HepG2 (cell line): ENCODE results near the gene SLC44A4. TPM values are rescaled to one million over a fixed set of nuclear protein-coding genes. Genes with fewer than 3 reads are reported as not detected.
"Not testable (repeated sequence)": the region's sequence is repeated elsewhere in the genome, so short reads cannot be mapped to it uniquely, and the experiment has no call there.

Experiments
- ATAC-seq: fragments of 200-7000 bp; cut with Tn5 transposase; 3 replicates; pipeline ENCODE4 v1.9.1; 2020; ENCODE audit warnings: mild to moderate bottlenecking, moderate library complexity
- BruUV-seq: library from RNA; stranded (reverse); fragments of 400-500 nt; replicated peaks from 2 replicates; lab custom pipeline; 2021; lab: Mats Ljungman, UMichigan
- CTCF ChIA-PET: fragments of 300-600 bp; formaldehyde crosslinking; extraction: SDS; loops from one replicate; lab custom pipeline; 2021; ENCODE audit warnings: low total read pairs, inconsistent platforms, low intra/inter-chr PET ratio; lab: Yijun Ruan, JAX
- POLR2A ChIA-PET: fragments of 350-600 bp; sonication (Branson Sonifier 250); formaldehyde crosslinking; loops from one replicate; lab custom pipeline; 2020; ENCODE audit warnings: antibody characterized with exemption, inconsistent platforms; lab: Yijun Ruan, JAX
- DNase-seq: peaks from one replicate; pipeline ENCODE4 v3.0.0-alpha.2; 2015; ENCODE audit warnings: low spot score
- FAIRE-seq: peaks from 3 replicates; lab custom pipeline; 2011; peaks lifted over from hg19 to GRCh38; lab: Jason Lieb, UNC
- H2AFZ ChIP-seq: one replicate; pipeline ENCODE4 v1.6.1; 2011; ENCODE audit warnings: low read length, inconsistent platforms
- H3K27ac ChIP-seq: fragments of 300-600 bp; 3 replicates; pipeline ENCODE4 v1.8.0; 2011; ENCODE audit warnings: mixed run types, mild to moderate bottlenecking, mixed read lengths, low read length, inconsistent platforms; ENCODE audit not compliant: insufficient read depth; ENCODE audit errors: extremely low read length
- H3K27me3 ChIP-seq, 2 experiments: fragments of 200-600 bp in 1 of 2; 2 replicates in 1 of 2; 3 replicates in 1 of 2; pipeline versions ENCODE4 v1.6.0 to v1.8.0; 2011; ENCODE audit warnings: low read length in 2 of 2, mild to moderate bottlenecking in 2 of 2, moderate library complexity in 2 of 2, inconsistent platforms in 1 of 2; ENCODE audit not compliant: insufficient read depth in 2 of 2, control insufficient read depth in 1 of 2
- H3K36me3 ChIP-seq, 2 experiments: fragments of 200-600 bp in 1 of 2; replicated peaks in 1 of 2; 2 replicates in 1 of 2; 3 replicates in 1 of 2; pipeline versions ENCODE4 v1.5.1 to v1.8.0; 2011; ENCODE audit warnings: low read length in 2 of 2, inconsistent platforms in 1 of 2; ENCODE audit not compliant: insufficient read depth in 2 of 2, control insufficient read depth in 1 of 2
- H3K4me1 ChIP-seq: 2 replicates; pipeline ENCODE4 v1.5.1; 2012; ENCODE audit warnings: low read length, inconsistent platforms; ENCODE audit not compliant: insufficient read depth
- H3K4me2 ChIP-seq: 2 replicates; pipeline ENCODE4 v1.6.0; 2011; ENCODE audit warnings: low read depth, low read length, inconsistent platforms
- H3K4me3 ChIP-seq, 3 experiments: fragments of 200-600 bp in 1 of 3; sonication (generic), shearing (Covaris generic) in 1 of 3; replicated peaks in 1 of 3; 2 replicates each; pipeline ENCODE4 v1.5.1; 2011 to 2016; ENCODE audit warnings: low read length in 3 of 3, inconsistent platforms in 2 of 3, low read depth in 2 of 3, mild to moderate bottlenecking in 2 of 3, control low read depth in 1 of 3, mixed read lengths in 1 of 3; ENCODE audit not compliant: insufficient read depth in 1 of 3
- H3K79me2 ChIP-seq: one replicate; pipeline ENCODE4 v1.6.1; 2011; ENCODE audit warnings: low read length, inconsistent platforms; ENCODE audit not compliant: insufficient read depth
- H3K9ac ChIP-seq: 2 replicates; pipeline ENCODE4 v1.6.0; 2011; ENCODE audit warnings: mild to moderate bottlenecking, low read depth, low read length, inconsistent platforms; ENCODE audit not compliant: insufficient read depth
- H3K9me3 ChIP-seq: 2 replicates; pipeline ENCODE4 v1.5.1; 2012; ENCODE audit warnings: mild to moderate bottlenecking, low read length
- H4K20me1 ChIP-seq: 2 replicates; pipeline ENCODE4 v1.6.0; 2011; ENCODE audit warnings: inconsistent platforms, mild to moderate bottlenecking, low read length, moderate library complexity; ENCODE audit not compliant: insufficient read depth
- CEBPB ChIP-seq: IDR thresholded peaks from 2 replicates; pipeline ENCODE4 v1.6.1; 2011; ENCODE audit warnings: low read depth, low read length, improper control_type of control experiment, borderline replicate concordance
- WGBS: methylation state at CpG from one replicate; pipeline ENCODE4 v1.1.6; 2017; ENCODE audit warnings: low lambda C conversion rate; 5-methylcytosine and 5-hydroxymethylcytosine counted together
- in situ Hi-C: cut with HindIII; loops from 2 replicates; pipeline ENCODE4 v1.10.0; 2017; ENCODE audit warnings: low pct_unique_long_range_greater_than_20kb; ENCODE audit not compliant: extremely low pct_ligation_motif_present
- intact Hi-C: fragments of 100-400 bp; cut with micrococcal nuclease; formaldehyde crosslinking; loops from one replicate; pipeline ENCODE4 v1.10.0; 2022; ENCODE audit not compliant: unreplicated experiment
- polyA plus RNA-seq, 8 experiments: library from polyadenylated mRNA; depleted of rRNA in 3 of 8; stranded (reverse) in 7 of 8; unstranded in 1 of 8; fragments of >200 nt; fragmentation: Illumina TruSeq in 4 of 8; extraction: Trizol in 4 of 8; gene quantifications; 2 replicates each; pipeline versions ENCODE4 v1.2.1 to v1.2.3, GENCODE V29; 2011 to 2016; ENCODE audit warnings: low read depth in 4 of 8, missing spikeins in 1 of 8, mixed read lengths in 1 of 8; ENCODE audit not compliant: insufficient read depth in 1 of 8
- total RNA-seq, 5 experiments: library from RNA; depleted of rRNA; stranded (reverse); fragments of >200 nt; fragmentation: Illumina TruSeq; extraction: Trizol; gene quantifications; 2 replicates each; pipeline ENCODE4 v1.2.3, GENCODE V29; 2016; ENCODE audit warnings: low read depth in 1 of 5
- TF ChIP-seq, protein P1 (sequence below): sonication (generic); formaldehyde crosslinking; IDR thresholded peaks from 2 replicates; pipeline ENCODE4 v1.4.0; 2020; ENCODE audit warnings: missing genetic modification reagents, borderline replicate concordance
- TF ChIP-seq, protein P2 (sequence below): sonication (generic); formaldehyde crosslinking; conservative IDR thresholded peaks from 2 replicates; pipeline ENCODE4 v1.5.0; 2020; ENCODE audit warnings: missing genetic modification reagents
- TF ChIP-seq, protein P3 (sequence below): sonication (generic); formaldehyde crosslinking; IDR thresholded peaks from 2 replicates; pipeline ENCODE4 v1.5.0; 2020; ENCODE audit warnings: missing genetic modification reagents

The SLC44A4 gene
- total and polyA plus RNA-seq, 2 of the 13 experiments (the other 11 are each of a cell fraction or from before 2014, with no cell fraction given), result 3.5 to 5.9 TPM

DNA sequence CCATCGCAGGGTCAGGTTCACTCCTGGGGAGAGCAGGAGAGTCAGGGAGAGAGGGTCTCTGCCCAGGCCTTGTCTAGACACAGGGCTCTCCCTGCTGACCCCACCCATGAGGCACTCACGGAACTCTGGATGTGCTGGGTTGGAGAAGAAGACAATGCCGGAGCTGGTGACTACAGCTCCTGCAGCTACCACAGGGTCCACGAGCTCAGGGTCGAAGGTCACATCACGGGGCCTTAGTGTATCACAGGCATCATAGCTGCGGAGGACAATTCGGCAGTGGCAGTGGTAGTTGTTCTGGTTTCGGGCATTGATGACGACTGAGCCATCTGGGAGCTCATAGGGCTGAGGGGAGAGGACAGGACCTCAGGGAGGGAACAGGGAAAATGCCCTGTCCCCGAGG lies 18.9 kb downstream of the SLC44A4 start (continued):
- TF ChIP-seq, protein P1, sequence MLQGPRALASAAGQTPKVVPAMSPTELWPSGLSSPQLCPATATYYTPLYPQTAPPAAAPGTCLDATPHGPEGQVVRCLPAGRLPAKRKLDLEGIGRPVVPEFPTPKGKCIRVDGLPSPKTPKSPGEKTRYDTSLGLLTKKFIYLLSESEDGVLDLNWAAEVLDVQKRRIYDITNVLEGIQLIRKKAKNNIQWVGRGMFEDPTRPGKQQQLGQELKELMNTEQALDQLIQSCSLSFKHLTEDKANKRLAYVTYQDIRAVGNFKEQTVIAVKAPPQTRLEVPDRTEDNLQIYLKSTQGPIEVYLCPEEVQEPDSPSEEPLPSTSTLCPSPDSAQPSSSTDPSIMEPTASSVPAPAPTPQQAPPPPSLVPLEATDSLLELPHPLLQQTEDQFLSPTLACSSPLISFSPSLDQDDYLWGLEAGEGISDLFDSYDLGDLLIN (CRISPR knock-in tag), result no peak

DNA sequence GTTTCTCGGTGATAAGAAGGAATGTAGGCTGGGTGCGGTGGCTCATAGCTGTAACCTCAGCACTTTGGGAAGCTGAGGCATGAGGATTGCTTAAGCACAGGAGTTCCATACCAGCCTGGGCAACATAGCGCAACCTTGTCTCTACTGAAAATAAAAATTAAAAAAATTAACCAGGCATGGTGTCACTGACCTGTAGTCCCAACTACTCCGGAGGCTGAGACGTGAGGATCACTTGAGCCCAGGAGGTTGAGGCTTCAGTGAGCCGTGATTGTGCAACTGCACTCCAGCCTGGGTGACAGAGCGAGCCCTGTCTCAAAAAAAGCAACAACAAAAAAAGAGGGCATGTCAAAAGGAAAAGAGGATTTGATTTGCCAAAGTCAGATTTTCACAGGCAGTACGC lies 20.1 kb downstream of the SLC44A4 start:
- 96% methylated on average over 8 of the region's 8 CpGs for WGBS
- Histone ChIP-seq H3K27ac (no peak overlapping the region), H3K9ac (no peak overlapping the region), H3K4me1 (peaks cover 38% of the 10 kb centered on the region), H3K4me2 (no peak overlapping the region), H3K36me3 (peaks cover 8 to 33% of the 10 kb centered on the region in 2 experiments; a peak in 4 of 5 replicates), H4K20me1 (no peaks in the 10 kb centered on the region), H3K27me3 (no peaks in the 10 kb centered on the region; a peak in 1 of 5 replicates), H3K9me3 (no peaks in the 10 kb centered on the region), H3K79me2 (peaks cover 25% of the 10 kb centered on the region), H2AFZ (no peak overlapping the region), H3K4me3 (no peak overlapping the region)
- intact Hi-C loops (no loop called here), in situ Hi-C loops (no loop called here)
- ChIA-PET POLR2A (interaction anchor here (0.7 to 4.1 kb wide), 3 partner anchors 14 to 31 kb away, joined by 3 to 27 read pairs (median 4); partner anchors contain the start of gene HSPA1B), CTCF (no interaction called here)
- FAIRE-seq, result no peak
- no peak for ATAC-seq
- peak; percentile 53; the same call in 1 of the 2 replicates for TF ChIP-seq CEBPB
- TF ChIP-seq, protein P2, sequence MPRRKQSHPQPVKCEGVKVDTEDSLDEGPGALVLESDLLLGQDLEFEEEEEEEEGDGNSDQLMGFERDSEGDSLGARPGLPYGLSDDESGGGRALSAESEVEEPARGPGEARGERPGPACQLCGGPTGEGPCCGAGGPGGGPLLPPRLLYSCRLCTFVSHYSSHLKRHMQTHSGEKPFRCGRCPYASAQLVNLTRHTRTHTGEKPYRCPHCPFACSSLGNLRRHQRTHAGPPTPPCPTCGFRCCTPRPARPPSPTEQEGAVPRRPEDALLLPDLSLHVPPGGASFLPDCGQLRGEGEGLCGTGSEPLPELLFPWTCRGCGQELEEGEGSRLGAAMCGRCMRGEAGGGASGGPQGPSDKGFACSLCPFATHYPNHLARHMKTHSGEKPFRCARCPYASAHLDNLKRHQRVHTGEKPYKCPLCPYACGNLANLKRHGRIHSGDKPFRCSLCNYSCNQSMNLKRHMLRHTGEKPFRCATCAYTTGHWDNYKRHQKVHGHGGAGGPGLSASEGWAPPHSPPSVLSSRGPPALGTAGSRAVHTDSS (CRISPR knock-in tag), result no peak
- TF ChIP-seq, protein P3, sequence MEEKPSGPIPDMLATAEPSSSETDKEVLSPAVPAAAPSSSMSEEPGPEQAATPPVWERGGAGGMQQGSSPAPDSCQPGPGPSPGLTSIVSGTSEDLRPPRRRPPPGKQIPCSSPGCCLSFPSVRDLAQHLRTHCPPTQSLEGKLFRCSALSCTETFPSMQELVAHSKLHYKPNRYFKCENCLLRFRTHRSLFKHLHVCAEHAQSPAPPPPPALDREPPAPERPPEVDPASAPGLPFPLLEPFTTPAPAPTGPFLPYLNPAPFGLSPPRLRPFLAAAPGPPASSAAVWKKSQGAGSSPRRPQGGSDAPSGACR (CRISPR knock-in tag), result no peak
- no peak for DNase-seq
- no TSS peak for BruUV-seq

DNA sequence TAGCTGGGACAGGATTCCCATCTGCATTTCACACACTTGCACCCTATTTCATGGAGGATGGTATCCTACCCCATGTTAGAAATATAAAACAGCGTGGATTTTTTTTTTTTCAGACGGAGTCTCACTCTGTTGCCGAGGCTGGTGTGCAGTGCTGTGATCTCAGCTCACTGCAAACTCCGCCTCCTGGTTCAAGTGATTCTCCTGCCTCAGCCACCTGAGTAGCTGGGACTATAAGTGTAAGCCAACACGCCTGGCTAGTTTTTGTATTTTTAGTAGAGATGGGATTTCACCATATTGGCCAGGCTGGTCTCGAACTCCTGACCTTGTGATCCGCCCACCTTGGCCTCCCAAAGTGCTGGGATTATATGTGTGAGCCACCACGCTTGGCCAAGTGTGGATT lies 21.0 kb downstream of the SLC44A4 start:
- Histone ChIP-seq H3K4me1 (peaks cover 37% of the 10 kb centered on the region), H3K79me2 (peaks cover 24% of the 10 kb centered on the region), H3K36me3 (peaks cover 8 to 33% of the 10 kb centered on the region in 2 experiments; a peak in 4 of 5 replicates)
- H4K20me1 ChIP-seq, H3K4me2 ChIP-seq, in situ Hi-C loops, BruUV-seq, H3K4me3 ChIP-seq, FAIRE-seq, intact Hi-C loops, H3K9me3 ChIP-seq, H3K27ac ChIP-seq, CTCF ChIA-PET, H3K9ac ChIP-seq, DNase-seq, H2AFZ ChIP-seq, ATAC-seq, H3K27me3 ChIP-seq: not testable (repeated sequence)
- 94% methylated on average over 8 of the region's 8 CpGs for WGBS
- POLR2A ChIA-PET, result interaction anchor here (1.2 to 4.1 kb wide), 3 partner anchors 8 to 62 kb away, joined by 4 to 27 read pairs (median 4); partner anchors contain the start of gene VARS1
